Measurements from ENCODE around the gene FBXW11.

DNA sequence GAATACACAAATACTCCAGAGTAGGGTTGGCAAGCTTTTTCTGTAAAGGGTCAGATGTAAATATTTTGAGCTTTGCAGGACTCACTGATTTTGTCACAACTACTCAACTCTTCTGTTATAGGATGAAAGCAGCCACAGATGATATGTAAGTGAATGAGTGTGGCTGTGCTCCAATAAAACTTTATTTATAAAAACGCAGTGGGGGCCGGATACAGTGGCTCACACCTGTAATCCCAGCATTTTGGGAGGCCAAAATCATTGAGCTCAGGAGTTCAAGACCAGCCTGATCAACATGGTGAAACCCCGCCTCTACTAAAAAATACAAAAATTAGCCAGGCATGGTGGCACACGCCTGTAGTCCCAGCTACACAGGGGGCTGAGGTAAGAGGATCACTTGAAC lies 69.1 kb downstream of the FBXW11 start:
- TF ChIP-seq, protein P1, sequence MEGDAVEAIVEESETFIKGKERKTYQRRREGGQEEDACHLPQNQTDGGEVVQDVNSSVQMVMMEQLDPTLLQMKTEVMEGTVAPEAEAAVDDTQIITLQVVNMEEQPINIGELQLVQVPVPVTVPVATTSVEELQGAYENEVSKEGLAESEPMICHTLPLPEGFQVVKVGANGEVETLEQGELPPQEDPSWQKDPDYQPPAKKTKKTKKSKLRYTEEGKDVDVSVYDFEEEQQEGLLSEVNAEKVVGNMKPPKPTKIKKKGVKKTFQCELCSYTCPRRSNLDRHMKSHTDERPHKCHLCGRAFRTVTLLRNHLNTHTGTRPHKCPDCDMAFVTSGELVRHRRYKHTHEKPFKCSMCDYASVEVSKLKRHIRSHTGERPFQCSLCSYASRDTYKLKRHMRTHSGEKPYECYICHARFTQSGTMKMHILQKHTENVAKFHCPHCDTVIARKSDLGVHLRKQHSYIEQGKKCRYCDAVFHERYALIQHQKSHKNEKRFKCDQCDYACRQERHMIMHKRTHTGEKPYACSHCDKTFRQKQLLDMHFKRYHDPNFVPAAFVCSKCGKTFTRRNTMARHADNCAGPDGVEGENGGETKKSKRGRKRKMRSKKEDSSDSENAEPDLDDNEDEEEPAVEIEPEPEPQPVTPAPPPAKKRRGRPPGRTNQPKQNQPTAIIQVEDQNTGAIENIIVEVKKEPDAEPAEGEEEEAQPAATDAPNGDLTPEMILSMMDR (IDR thresholded peaks at IDR 0.05): no peak
- no peak for TF ChIP-seq POLR2A (IDR thresholded peaks at IDR 0.05)

Data from thyroid gland (tissue), 4 donors.